AML-193 (cell line): ENCODE data around the gene ACTN4.
"Not testable (repeated sequence)": the region's sequence is repeated elsewhere in the genome, so short reads cannot be mapped to it uniquely, and the experiment has no call there.

Experiments
- DNase-seq, 2 experiments: peaks; one replicate each; lab custom pipeline; 2025; lab: John Stamatoyannopoulos, UW

The ACTN4 gene

GRCh38 chr19:38647368-38647965 lies at the start of gene ACTN4:
Gene ACTN4, plus strand, starts transcription at chr19:38647649. Its CDS starts 97 bp downstream, at chr19:38647746.
- DNase-seq: peak; percentile 90 to 93

DNA sequence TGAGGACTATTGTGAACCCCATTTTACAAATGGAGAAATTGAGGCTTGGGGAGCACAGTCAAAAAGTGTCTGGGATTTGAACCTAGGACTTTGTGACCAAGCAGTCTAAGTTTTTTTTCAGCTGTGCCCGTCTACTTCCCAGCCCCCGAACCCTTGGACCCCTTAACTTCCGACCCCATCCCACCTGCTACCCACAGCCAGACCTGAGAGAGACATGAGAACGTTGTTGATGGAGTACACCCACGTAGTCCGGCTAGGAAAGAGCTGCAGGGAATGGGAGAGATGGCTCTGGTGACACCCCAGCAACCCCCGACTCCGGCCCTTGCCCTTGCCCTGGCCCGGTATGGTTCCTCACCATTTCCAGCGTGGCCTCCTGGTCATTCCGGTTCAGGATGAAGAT lies 47.7 kb upstream of the ACTN4 start:
- no peak for DNase-seq

- DNase-seq: not testable (repeated sequence)
Measured at GRCh38 chr19:38602856-38603255, 44.6 kb upstream of the ACTN4 start.

DNA sequence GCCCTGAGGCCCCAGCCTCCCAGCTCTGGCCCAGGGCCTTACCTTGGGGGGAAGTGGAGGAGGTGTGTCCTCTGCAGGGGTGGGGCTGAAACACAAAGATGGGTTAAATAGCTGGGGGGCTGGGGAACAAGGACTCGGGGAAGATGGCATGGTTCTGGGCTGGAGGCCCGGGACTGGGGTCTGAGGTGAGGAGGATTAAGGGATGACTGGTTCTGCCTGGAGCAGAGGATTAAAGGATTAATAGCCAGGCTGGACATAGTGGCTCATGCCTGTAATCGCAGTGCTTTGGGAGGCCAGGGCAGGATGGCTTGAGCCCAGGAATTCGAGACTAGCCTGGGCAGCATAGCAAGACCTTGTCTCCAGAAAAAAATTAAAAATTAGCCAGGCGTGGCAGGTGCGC lies 41.3 kb upstream of the ACTN4 start:
- DNase-seq: no peak

DNA sequence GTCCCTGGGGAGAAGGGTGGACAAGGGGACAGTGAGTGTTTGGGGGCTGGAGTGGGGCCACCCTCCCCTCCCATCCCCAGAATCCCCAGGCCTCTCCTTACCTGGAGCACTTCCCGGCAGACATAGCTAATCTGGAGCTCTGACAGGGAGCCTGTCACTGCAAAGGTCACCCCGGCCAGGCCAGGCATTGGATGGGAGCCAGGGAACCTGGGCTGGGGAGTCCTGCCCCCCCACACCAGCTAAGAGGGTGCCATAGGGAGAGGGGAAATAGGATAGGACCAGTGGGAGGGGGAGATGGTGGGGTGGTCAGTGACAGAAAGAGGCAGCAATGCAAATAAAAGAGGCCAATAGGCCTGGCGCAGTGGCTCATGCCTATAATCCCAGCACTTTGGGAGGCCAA lies 33.2 kb upstream of the ACTN4 start:
- DNase-seq: no peak

GRCh38 chr19:38615007-38615581 lies 32.4 kb upstream of the ACTN4 start:
- DNase-seq: no peak

- no peak for DNase-seq
Measured at GRCh38 chr19:38616265-38616664, 31.2 kb upstream of the ACTN4 start.

DNA sequence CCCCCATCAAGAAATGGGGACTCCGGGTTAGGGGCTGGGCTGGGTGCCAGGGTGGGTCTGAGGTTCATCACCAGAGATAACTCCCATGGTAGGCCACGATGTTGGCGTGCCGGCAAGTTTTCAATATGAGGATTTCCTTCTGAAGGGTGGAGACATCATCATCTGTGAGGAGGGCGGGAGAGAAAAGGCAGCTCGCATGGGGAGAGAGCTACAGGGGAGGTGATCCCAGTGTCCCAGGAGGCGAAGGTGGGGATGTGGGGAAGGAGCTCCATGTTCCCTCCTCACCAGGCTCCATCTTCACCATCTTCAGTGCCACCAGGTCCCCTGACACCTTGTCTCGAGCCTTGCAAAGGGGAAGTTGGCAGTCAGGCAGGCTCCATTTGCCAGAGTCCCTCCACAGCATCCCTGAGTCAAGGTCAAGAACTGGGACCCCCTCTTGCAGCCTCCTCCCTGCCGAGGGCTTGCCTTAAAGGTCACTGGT lies 30.1 kb upstream of the ACTN4 start:
- peak; percentile 7 to 15 for DNase-seq

GRCh38 chr19:38617764-38618589 lies 29.5 kb upstream of the ACTN4 start, which contains the start of gene MAP4K1:
Gene MAP4K1, minus strand, starts transcription at chr19:38617953. Its CDS starts 58 bp downstream, at chr19:38617895.
- DNase-seq: peak; percentile 37 to 44

DNA sequence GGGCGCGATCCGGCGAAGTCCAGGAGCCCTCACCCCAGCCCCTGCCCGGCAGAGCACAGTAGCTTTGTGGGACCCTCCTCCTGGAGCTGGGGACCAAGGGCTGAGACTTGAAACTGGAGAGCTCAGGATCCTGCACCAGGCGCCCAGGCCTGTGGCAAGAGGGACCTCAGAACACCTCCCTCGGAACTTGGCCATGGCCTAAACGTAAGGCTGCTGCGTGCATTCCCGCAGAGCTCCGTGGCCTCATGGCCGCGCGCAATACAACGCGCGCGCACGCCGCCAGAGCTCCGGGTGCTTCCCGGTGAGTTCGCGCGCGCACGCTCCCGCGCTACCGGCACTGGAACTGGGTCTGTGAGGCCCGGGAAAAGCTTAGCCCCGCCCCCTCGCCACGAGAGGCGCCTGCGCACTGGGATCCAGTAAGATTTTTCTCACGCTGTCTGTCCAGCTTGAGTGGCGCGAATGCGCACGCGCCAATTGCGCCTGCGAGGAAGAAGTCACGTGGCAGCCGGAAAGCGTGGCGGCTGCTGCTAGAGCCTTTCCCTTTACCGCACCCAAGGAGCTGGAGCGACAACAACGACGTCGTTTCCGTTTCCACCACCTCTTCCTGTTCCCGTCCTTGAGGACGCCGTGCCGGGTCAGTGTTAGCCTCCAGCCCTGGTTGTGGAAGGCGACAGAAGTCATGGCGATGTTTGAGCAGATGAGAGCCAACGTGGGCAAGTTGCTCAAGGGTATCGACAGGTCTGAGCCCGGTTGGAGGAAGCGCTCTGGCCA lies 28.7 kb upstream of the ACTN4 start, which contains the start of gene EIF3K:
EIF3K (plus strand) TSS at position 599 of the 771 bp plus-strand sequence; CDS start at position 680, 81 bp downstream.
- DNase-seq: peak; percentile 95 to 97

GRCh38 chr19:38619361-38620174 lies 27.9 kb upstream of the ACTN4 start:
- DNase-seq: no peak

GRCh38 chr19:38624822-38625221 lies 22.6 kb upstream of the ACTN4 start:
- no peak for DNase-seq

- DNase-seq: no peak
Measured at GRCh38 chr19:38626401-38626800, 21.0 kb upstream of the ACTN4 start.

- DNase-seq: no peak
Measured at GRCh38 chr19:38629568-38629967, 17.9 kb upstream of the ACTN4 start.

GRCh38 chr19:38631301-38631700 lies 16.1 kb upstream of the ACTN4 start:
- not testable (repeated sequence) for DNase-seq

GRCh38 chr19:38631811-38632475 lies 15.5 kb upstream of the ACTN4 start:
- DNase-seq: not testable (repeated sequence)

DNA sequence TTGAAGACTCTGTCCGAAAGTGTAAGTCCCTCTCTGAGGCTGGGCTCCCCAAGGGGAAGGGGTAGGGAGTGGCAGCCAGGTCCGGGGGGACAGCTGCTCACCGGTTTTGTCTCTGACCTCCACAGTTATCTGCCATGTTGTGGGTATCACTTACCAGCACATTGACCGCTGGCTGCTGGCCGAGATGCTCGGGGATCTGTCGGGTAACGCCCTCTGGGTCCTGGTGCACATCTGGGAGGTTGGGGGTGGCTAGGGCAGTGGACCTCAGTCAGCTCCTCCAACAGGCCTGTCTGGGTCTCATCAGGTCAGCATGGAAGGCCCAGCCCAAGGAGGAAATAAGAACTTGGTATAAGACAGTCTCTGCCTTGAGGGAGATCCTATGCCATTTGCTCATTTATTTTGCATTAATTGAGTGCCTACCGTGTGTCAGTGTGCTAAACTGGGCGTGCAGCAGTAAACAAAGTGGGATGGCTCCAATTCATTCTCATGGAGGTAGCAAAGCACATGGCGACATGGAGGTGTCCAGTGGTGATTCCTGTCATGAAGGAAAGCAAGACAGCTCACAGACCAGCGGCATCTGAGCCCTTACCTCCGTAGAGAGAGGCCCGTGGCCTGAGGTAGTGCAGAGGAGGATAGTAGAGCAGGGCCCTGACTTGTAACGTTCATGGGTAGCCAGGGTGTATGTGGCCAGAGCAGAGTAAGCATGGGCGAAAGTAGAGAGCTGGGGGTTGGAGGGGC lies 14.8 kb upstream of the ACTN4 start:
- DNase-seq: no peak

- DNase-seq: peak; percentile 46 to 60
Measured at GRCh38 chr19:38634757-38635482, 12.5 kb upstream of the ACTN4 start.
